ENCODE results near the gene ZMYND10. TPM values are rescaled to one million over a fixed set of nuclear protein-coding genes. Genes with fewer than 3 reads are reported as not detected.

ZMYND10 gene
- total and polyA plus RNA-seq, 2 experiments from 2014 or later: 0.29 to 0.31 TPM

GRCh38 chr3:50356553-50356952 is 11.0 kb upstream of the ZMYND10 start (continued):
- TF ChIP-seq REST (IDR thresholded peaks at IDR 0.05; ENCODE audit: unreplicated experiment) (no peak), NANOG (IDR thresholded peaks at IDR 0.05; ENCODE audit: borderline replicate concordance) (no peak)

- no peak overlapping the region for H3K4me3 Mint-ChIP-seq
- H3K27ac Mint-ChIP-seq: no peak overlapping the region
- Histone ChIP-seq H3K79me2 (replicated peaks; ENCODE audit: insufficient read depth) (peaks cover 21% of the 10 kb centered on the region), H3K4me1 (ENCODE audit: insufficient read depth) (peaks cover 13% of the 10 kb centered on the region; the same call in 1 of the 2 replicates), H3K27me3 (ENCODE audit: insufficient read depth) (no peaks in the 10 kb centered on the region), H2AFZ (no peak overlapping the region), H3K27ac (ENCODE audit: low read depth) (no peak overlapping the region), H4K20me1 (replicated peaks; ENCODE audit: insufficient read depth) (peaks cover 24% of the 10 kb centered on the region), H3K9me2 (ENCODE audit: insufficient read depth) (no peaks in the 10 kb centered on the region), H3F3A (replicated peaks; ENCODE audit: low read depth) (no peaks in the 10 kb centered on the region), H3K4me2 (no peak overlapping the region), H3K4me3 (no peak overlapping the region), H3K36me3 (ENCODE audit: insufficient read depth) (no peaks in the 10 kb centered on the region)
- ATAC-seq (no peak), DNase-seq (ENCODE audit: low spot score) (no peak)
- H3K4me1 Mint-ChIP-seq: peaks cover 29% of the 10 kb centered on the region
- peaks cover 8% of the 10 kb centered on the region for H3K36me3 Mint-ChIP-seq (ENCODE audit: low read depth)
- peak; percentile 9 to 44; a peak in 2 of 4 replicates for TF ChIP-seq CTCF (conservative IDR thresholded peaks at IDR 0.05; ENCODE audit: low read depth in 2 of 2)
- no peak for TF ChIP-seq STAT1 (IDR thresholded peaks at IDR 0.05; ENCODE audit: unreplicated experiment)
- no peaks in the 10 kb centered on the region; the same call in 2 of the 3 replicates for H3K9me3 Mint-ChIP-seq
- peaks cover 10% of the 10 kb centered on the region for H3K27me3 Mint-ChIP-seq (ENCODE audit: insufficient read depth, low read depth, poor library complexity)
These were observed 10.5 kb upstream of the ZMYND10 start for GRCh38 chr3:50355829-50356552.

- Histone ChIP-seq H3K36me3 (ENCODE audit: insufficient read depth) (no peaks in the 10 kb centered on the region), H3K9me2 (ENCODE audit: insufficient read depth) (no peaks in the 10 kb centered on the region), H3F3A (replicated peaks; ENCODE audit: low read depth) (no peaks in the 10 kb centered on the region), H4K20me1 (replicated peaks; ENCODE audit: insufficient read depth) (peaks cover 24% of the 10 kb centered on the region), H3K79me2 (replicated peaks; ENCODE audit: insufficient read depth) (peaks cover 21% of the 10 kb centered on the region), H3K4me3 (no peak overlapping the region), H2AFZ (no peak overlapping the region), H3K4me2 (no peak overlapping the region), H3K4me1 (ENCODE audit: insufficient read depth) (peaks cover 13% of the 10 kb centered on the region; the same call in 1 of the 2 replicates), H3K27ac (ENCODE audit: low read depth) (no peak overlapping the region), H3K27me3 (ENCODE audit: insufficient read depth) (no peaks in the 10 kb centered on the region)
- no peak overlapping the region for H3K27ac Mint-ChIP-seq
- no peak for TF ChIP-seq JUNB (IDR thresholded peaks at IDR 0.05; ENCODE audit: unreplicated experiment)
- TF ChIP-seq REST (IDR thresholded peaks at IDR 0.05; ENCODE audit: unreplicated experiment): no peak
- TF ChIP-seq CREB1 (CRISPR knock-in tag; IDR thresholded peaks at IDR 0.05; ENCODE audit: low read depth): no peak
- no peak for TF ChIP-seq POLR2AphosphoS5 (IDR thresholded peaks at IDR 0.05; ENCODE audit: low read depth)
- no peak for TF ChIP-seq CTCF (conservative IDR thresholded peaks at IDR 0.05; ENCODE audit: low read depth in 2 of 2)
- no peak for TF ChIP-seq EZH2phosphoT487 (IDR thresholded peaks at IDR 0.05; ENCODE audit: unreplicated experiment)
- no peak for TF ChIP-seq STAT1 (IDR thresholded peaks at IDR 0.05; ENCODE audit: unreplicated experiment)
- TF ChIP-seq EZH2 (IDR thresholded peaks at IDR 0.05; ENCODE audit: low read depth, unreplicated experiment): no peak
- ATAC-seq (no peak), DNase-seq (ENCODE audit: low spot score) (no peak)
- H3K4me1 Mint-ChIP-seq: peaks cover 31% of the 10 kb centered on the region
- peaks cover 8% of the 10 kb centered on the region for H3K36me3 Mint-ChIP-seq (ENCODE audit: low read depth)
- no peaks in the 10 kb centered on the region for H3K9me3 Mint-ChIP-seq
- H3K4me3 Mint-ChIP-seq: no peak overlapping the region
- H3K27me3 Mint-ChIP-seq (ENCODE audit: insufficient read depth, low read depth, poor library complexity): peaks cover 11% of the 10 kb centered on the region
These were observed 9.3 kb upstream of the ZMYND10 start for GRCh38 chr3:50354850-50355249.

Measured in GM23338 (cell line).